Loucy (cell line): ENCODE results near the gene SCGB1A1.

Source experiments
- H2AFZ ChIP-seq: fragments of 200-600 bp; sonication (generic); 2 replicates; pipeline ENCODE4 v1.6.0; 2016; ENCODE audit warnings: antibody characterized with exemption, mild to moderate bottlenecking, low read length, moderate library complexity
- H3F3A ChIP-seq: fragments of 200-600 bp; 2 replicates; pipeline ENCODE4 v1.6.0; 2016; ENCODE audit warnings: antibody characterized with exemption, low read depth, mild to moderate bottlenecking
- H3K27me3 ChIP-seq: fragments of 200-600 bp; sonication (generic); 2 replicates; pipeline ENCODE4 v1.6.1; 2014; ENCODE audit warnings: low read length, mild to moderate bottlenecking; ENCODE audit not compliant: insufficient read depth, poor library complexity, severe bottlenecking
- H3K36me3 ChIP-seq: fragments of 200-600 bp; sonication (generic); 2 replicates; pipeline ENCODE4 v1.6.1; 2016; ENCODE audit warnings: low read length; ENCODE audit not compliant: insufficient read depth
- H3K4me1 ChIP-seq: fragments of 200-600 bp; sonication (generic); 2 replicates; pipeline ENCODE4 v1.5.1; 2014; ENCODE audit warnings: low read length, mild to moderate bottlenecking; ENCODE audit not compliant: insufficient read depth, poor library complexity, severe bottlenecking
- H3K4me2 ChIP-seq: fragments of 200-600 bp; sonication (generic); 2 replicates; pipeline ENCODE4 v1.6.0; 2014; ENCODE audit warnings: antibody characterized with exemption, low read length, low read depth, mild to moderate bottlenecking; ENCODE audit not compliant: poor library complexity, severe bottlenecking
- H3K4me3 ChIP-seq: fragments of 200-600 bp; sonication (generic); 2 replicates; pipeline ENCODE4 v1.5.1; 2014; ENCODE audit warnings: low read length, mild to moderate bottlenecking, mixed read lengths; ENCODE audit not compliant: poor library complexity, severe bottlenecking
- H3K79me2 ChIP-seq: fragments of 200-600 bp; sonication (generic); 2 replicates; pipeline ENCODE4 v1.6.1; 2014; ENCODE audit warnings: low read length; ENCODE audit not compliant: insufficient read depth
- H3K9ac ChIP-seq: fragments of 200-600 bp; sonication (generic); 2 replicates; pipeline ENCODE4 v1.6.0; 2014; ENCODE audit warnings: mild to moderate bottlenecking, low read depth, low read length, moderate library complexity; ENCODE audit not compliant: poor library complexity, severe bottlenecking
- H3K9me2 ChIP-seq: fragments of 200-600 bp; sonication (generic); replicated peaks from 2 replicates; pipeline ENCODE4 v1.6.1; 2016; ENCODE audit warnings: low read depth, low read length, mixed read lengths
- H3K9me3 ChIP-seq: fragments of 200-600 bp; sonication (generic); 2 replicates; pipeline ENCODE4 v1.6.1; 2014; ENCODE audit warnings: mild to moderate bottlenecking, antibody characterized with exemption, low read length, low read depth; ENCODE audit not compliant: insufficient read depth
- H4K20me1 ChIP-seq: fragments of 200-600 bp; sonication (generic); 2 replicates; pipeline ENCODE4 v1.6.0; 2014; ENCODE audit warnings: antibody characterized with exemption, low read length, mild to moderate bottlenecking; ENCODE audit not compliant: insufficient read depth, poor library complexity, severe bottlenecking
- EZH2phosphoT487 ChIP-seq: fragments of 200-600 bp; IDR thresholded peaks from 2 replicates; pipeline ENCODE4 v1.6.1; 2018; ENCODE audit warnings: antibody characterized with exemption, mild to moderate bottlenecking, moderate library complexity, borderline replicate concordance
- TF ChIP-seq, protein P1 (sequence below): fragments of 200-600 bp; sonication (generic); conservative IDR thresholded peaks from 2 replicates; pipeline ENCODE4 v1.5.1; 2014; ENCODE audit warnings: mild to moderate bottlenecking, antibody characterized with exemption, low read length

Gene SCGB1A1

GRCh38 chr11:62393735-62394134 is 25.1 kb upstream of the SCGB1A1 start:
- no peaks in the 10 kb centered on the region for H3K79me2 ChIP-seq
- H3K4me2 ChIP-seq = no peak overlapping the region
- H3K27me3 ChIP-seq = no peaks in the 10 kb centered on the region
- no peak overlapping the region for H3K9ac ChIP-seq
- no peaks in the 10 kb centered on the region for H3K9me3 ChIP-seq
- no peaks in the 10 kb centered on the region for H3K9me2 ChIP-seq
- H4K20me1 ChIP-seq = no peaks in the 10 kb centered on the region
- H3K36me3 ChIP-seq = no peaks in the 10 kb centered on the region
- H3F3A ChIP-seq = no peaks in the 10 kb centered on the region
- no peak overlapping the region for H3K4me3 ChIP-seq
- no peak for TF ChIP-seq EZH2phosphoT487
- TF ChIP-seq, protein P1, sequence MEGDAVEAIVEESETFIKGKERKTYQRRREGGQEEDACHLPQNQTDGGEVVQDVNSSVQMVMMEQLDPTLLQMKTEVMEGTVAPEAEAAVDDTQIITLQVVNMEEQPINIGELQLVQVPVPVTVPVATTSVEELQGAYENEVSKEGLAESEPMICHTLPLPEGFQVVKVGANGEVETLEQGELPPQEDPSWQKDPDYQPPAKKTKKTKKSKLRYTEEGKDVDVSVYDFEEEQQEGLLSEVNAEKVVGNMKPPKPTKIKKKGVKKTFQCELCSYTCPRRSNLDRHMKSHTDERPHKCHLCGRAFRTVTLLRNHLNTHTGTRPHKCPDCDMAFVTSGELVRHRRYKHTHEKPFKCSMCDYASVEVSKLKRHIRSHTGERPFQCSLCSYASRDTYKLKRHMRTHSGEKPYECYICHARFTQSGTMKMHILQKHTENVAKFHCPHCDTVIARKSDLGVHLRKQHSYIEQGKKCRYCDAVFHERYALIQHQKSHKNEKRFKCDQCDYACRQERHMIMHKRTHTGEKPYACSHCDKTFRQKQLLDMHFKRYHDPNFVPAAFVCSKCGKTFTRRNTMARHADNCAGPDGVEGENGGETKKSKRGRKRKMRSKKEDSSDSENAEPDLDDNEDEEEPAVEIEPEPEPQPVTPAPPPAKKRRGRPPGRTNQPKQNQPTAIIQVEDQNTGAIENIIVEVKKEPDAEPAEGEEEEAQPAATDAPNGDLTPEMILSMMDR = no peak
- H3K4me1 ChIP-seq = no peaks in the 10 kb centered on the region
- H2AFZ ChIP-seq = no peak overlapping the region

DNA sequence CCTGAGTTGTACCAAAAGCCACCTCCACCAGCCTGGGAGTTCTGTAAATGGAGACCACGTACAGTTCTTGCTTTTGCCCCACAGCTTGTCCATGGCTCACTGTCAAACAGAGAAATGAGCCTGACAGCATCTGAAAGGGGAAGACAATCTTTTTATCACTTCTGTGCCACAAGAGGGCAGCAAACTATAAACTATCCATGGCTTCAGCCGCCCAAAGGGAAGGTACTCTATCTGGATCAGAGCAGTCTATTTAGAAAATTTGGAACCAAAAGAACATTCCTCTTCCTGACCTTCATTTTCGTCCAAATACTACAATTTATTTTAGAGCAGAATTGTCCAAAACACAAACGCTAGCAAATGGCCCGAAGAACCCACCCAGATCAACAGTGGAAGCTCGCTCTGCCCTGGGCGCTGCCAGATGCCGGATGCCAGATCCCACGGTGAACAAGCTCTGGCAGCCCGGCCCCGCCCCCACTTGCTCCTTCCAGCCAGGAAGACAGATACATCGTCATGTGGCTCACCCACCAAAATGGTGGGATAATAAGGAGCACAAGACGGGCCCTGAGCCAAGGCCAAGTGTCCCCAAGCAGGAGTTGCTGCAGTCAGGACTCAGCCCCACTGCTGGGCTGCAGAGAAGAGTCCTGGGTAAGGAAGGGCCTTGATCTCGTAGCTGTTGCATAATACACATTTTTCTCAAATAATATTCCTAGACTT is 23.9 kb upstream of the SCGB1A1 start:
- Histone ChIP-seq H3K4me1 (no peaks in the 10 kb centered on the region), H3K4me2 (no peak overlapping the region), H3K9me3 (no peaks in the 10 kb centered on the region), H3K27me3 (no peaks in the 10 kb centered on the region), H3K4me3 (no peak overlapping the region), H3K9ac (no peak overlapping the region), H3K79me2 (no peaks in the 10 kb centered on the region), H3F3A (no peaks in the 10 kb centered on the region), H3K36me3 (no peaks in the 10 kb centered on the region), H2AFZ (no peak overlapping the region), H4K20me1 (no peaks in the 10 kb centered on the region), H3K9me2 (no peaks in the 10 kb centered on the region)
- no peak for TF ChIP-seq EZH2phosphoT487
- TF ChIP-seq, protein P1 = peak; percentile 82

- H3K4me1 ChIP-seq = no peaks in the 10 kb centered on the region
- TF ChIP-seq, protein P1 = no peak
- no peak for TF ChIP-seq EZH2phosphoT487
- H3K9ac ChIP-seq = no peak overlapping the region
Observed at GRCh38 chr11:62395885-62396551, 22.8 kb upstream of the SCGB1A1 start.

More at GRCh38 chr11:62395885-62396551, 22.8 kb upstream of the SCGB1A1 start:
- no peaks in the 10 kb centered on the region for H3K9me2 ChIP-seq
- H3K27me3 ChIP-seq = no peaks in the 10 kb centered on the region
- no peaks in the 10 kb centered on the region for H3F3A ChIP-seq
- no peaks in the 10 kb centered on the region for H3K79me2 ChIP-seq
- H3K4me2 ChIP-seq = no peak overlapping the region
- H2AFZ ChIP-seq = no peak overlapping the region
- no peaks in the 10 kb centered on the region for H3K9me3 ChIP-seq
- H3K36me3 ChIP-seq = no peaks in the 10 kb centered on the region
- H3K4me3 ChIP-seq = no peak overlapping the region
- no peaks in the 10 kb centered on the region for H4K20me1 ChIP-seq
